NCI-H2227 treated with DMSO at 0.1 percent for 48 hours (cell line): Measurements from ENCODE around the gene NFATC3.
"Not testable (repeated sequence)": the region's sequence is repeated elsewhere in the genome, so short reads cannot be mapped to it uniquely, and the experiment has no call there.

Experiments
- DNase-seq: peaks from one replicate; lab custom pipeline; 2025; lab: John Stamatoyannopoulos, UW

The NFATC3 gene

GRCh38 chr16:68090130-68090529 is 5.0 kb downstream of the NFATC3 start:
- no peak for DNase-seq

DNA sequence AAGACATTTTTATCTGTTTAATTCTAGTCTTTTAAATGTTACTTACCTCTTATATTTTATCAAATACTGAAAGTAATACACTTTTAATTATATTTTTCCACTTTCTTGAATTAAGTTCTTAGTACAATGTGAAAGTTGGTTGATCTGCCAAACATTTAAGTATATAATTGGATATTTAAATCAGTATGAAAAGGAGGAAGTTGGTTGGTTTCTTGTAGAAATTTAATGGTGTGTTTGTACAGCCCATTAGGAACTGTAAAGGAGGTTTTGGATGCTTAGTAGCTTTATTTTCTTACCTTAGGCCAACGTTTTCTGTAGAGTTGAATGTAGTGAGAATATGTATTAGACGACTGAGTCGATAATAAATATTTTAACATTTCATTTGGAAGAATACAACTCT is 5.4 kb downstream of the NFATC3 start:
- DNase-seq = no peak

DNA sequence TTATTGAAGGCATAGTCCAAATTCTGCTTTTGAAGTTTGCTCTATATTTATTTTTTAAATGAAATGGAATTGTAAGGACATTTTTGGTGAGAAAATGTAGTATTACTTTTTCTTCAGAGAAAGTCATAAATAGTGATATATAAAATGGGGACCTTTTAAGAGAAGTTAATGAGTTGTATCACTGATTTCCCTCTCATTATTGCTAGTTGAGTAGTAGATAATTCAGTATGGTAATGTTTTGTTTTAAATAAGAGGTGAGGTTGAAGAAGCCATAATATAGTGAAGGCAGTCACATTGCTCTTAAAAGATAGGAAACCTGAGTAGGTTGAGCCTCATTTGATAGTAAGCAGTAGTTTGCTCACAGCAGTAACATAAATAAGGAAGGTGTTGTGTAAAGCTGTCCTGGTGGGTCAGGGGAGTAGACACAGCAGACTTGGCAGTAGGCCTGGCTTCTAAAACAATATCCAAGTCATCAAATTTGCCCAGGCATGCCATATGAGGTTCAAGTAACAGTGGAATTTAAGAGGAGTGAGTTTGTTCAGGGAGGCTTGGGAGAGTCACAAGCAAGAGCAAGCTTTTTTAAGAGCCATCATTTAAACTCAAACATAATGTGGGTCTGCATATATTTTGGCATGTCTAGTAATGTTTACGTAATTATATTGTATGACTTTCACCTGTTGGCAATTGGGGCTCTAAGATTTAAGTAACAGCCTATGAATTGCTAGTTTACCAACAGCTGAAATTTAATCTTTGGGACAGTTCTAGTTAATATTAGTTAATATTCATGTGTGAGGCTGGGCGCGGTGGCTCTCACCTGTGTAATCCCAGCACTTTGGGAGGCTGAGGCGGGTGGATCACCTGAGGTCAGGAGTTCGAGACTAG is 6.5 kb downstream of the NFATC3 start:
- no peak for DNase-seq

DNA sequence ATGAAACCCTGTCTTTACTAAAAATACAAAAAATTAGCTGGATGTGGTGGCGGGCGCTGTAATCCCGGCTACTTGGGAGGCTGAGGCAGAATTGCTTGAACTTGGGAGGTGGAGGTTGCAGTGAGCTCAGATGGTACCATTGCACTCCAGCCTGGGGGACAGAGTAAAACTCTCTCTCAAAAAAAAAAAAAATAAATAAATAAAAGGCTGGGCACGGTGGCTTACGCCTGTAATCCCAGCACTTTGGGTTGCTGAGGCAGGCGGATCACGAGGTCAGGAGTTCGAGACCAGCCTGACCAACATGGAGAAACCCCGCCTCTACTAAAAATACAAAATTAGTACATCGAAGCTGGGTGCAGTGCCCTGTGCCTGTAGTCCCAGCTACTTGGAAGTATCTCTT is 7.1 kb downstream of the NFATC3 start:
- DNase-seq = not testable (repeated sequence)

DNA sequence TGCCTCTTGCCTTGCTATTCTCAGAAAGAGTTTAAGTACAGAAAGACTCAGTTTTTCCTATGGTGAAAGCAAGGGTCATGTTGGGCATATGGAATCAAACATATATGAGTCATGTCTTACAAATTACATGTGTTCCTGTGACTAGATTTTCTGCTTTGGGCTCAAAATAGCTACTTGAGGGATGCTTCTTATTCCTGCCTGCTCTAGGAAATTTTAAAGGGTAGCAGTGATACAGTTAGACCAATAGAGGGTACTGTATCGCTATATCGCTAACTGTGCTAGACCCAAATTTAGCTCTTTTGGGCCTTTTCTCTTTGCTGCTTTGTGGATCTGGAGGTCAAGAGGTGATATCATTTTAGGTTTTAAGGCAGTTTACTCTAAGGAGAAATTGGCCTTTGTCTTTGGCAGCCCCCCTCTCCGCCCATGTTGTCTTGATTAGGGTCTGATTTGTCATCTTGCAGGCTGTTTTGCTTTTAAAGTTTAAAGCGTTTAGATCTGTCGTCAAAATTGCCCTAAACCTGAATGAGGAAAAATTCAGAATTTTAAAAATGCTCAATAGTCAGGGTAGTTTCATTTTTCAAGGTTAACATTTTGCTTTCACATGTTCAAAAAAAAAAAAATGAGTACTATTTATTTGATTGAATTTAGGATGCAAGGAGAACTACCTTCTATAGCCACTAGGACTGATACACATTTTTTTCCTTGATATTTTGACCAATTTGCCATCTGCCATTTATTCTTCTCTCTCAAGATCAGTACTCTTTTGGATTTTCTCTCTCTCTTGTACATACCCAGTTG is 8.8 kb downstream of the NFATC3 start:
- no peak for DNase-seq

DNA sequence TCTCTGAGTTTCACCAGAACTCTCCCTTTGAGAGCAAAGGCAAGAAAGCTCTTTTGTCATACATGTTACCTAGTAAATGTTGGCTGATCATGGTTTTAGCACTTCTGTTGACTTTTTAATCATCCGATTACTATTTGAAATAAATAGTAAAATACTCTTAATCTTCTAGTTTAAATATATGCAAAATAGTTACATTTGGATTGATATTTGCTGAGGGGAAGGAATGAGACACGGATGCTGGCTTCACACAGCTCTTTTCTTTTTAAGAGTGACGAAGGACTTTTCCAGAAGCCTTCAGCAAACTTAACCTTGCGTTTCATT is 9.4 kb downstream of the NFATC3 start:
- no peak for DNase-seq

- DNase-seq = no peak
Measured at GRCh38 chr16:68096491-68096890, 11.3 kb downstream of the NFATC3 start.

DNA sequence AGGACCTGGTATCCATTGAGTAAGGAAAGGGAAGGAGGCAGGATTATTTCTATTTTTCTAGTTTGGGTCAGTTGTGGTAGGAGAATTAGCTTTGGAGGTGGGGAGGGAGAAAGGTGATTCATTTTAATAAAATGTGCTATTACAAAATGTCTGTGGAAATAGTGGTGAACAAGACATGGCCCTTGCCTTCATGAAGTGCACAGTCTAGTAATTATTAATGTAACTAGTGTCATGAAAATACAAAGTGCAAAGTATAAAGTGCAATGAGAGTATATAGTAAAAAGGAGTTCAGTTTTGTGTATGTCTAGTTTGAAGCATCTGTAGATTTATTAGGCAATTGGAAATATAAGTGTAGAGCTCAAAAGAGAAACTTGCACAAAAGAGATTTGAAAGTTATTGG is 11.9 kb downstream of the NFATC3 start:
- DNase-seq = no peak

- DNase-seq = no peak
Measured at GRCh38 chr16:68097895-68098294, 12.7 kb downstream of the NFATC3 start.

DNA sequence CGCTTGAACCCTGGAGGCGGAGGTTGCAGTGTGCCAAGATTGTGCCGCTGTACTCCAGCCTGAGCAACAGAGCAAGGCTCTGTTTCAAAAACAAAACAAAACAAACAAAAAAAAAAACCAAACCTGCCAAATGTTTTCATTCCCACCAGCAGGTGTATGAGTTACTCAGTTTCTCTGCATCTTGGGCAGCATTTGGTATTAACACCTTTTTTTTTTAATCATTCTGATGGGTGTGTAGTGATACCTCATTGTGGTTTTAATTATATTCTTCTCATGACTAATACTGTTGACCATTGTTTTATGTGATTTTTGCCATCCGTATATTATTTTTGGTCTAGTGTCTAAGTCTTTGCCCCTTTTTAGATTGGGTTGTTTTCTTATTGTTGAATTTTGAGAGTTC is 15.3 kb downstream of the NFATC3 start:
- DNase-seq = no peak

GRCh38 chr16:68105611-68106010 is 20.4 kb downstream of the NFATC3 start:
- DNase-seq = no peak

DNA sequence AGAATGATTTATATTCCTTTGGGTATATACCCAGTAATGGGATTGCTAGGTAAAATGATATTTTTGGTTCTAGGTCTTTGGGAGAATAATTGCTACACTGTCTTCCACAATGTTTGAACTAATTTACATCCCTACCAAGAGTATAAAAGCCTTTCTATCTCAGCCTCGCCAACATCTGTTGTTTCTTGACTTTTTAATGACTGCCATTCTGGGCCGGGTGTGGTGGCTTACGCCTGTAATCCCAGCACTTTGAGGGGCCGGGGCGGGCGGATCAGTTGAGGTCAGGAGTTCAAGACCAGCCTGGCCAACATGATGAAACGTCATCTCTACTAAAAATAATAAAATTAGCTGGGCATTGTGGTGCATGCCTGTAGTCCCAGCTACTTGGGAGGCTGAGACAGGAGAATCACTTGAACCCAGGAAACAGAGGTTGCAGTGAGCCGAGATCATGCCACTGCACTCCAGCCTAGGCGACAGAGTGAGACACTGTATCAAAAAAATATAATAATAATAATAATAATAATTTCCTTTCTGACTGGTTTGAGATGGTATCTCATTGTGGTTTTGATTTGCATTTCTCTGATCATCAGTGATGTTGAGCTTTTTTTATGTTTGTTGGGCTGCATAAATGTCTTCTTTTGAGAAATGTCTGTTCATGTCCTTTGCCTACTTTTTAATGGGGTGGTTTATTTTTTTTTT is 22.2 kb downstream of the NFATC3 start:
- not testable (repeated sequence) for DNase-seq

GRCh38 chr16:68109156-68109555 is 24.0 kb downstream of the NFATC3 start:
- not testable (repeated sequence) for DNase-seq

DNA sequence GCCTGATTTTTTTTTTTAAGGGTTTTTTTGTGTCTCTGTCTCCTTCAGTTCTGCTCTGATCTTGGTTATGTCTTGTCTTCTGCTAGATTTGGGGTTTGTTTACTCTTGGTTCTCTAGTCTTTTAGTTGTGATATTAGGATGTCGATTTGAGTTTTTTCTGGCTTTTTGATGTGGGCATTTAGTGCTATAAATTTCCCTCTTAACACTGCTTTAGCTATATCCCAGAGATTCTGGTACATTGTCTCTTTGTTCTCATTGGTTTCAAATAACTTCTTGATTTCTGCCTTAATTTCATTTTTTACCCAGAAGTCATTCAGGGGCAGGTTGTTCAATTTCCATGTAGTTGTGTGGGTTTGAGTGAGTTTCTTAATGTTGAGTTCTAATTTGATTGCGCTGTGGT is 25.4 kb downstream of the NFATC3 start:
- not testable (repeated sequence) for DNase-seq

DNA sequence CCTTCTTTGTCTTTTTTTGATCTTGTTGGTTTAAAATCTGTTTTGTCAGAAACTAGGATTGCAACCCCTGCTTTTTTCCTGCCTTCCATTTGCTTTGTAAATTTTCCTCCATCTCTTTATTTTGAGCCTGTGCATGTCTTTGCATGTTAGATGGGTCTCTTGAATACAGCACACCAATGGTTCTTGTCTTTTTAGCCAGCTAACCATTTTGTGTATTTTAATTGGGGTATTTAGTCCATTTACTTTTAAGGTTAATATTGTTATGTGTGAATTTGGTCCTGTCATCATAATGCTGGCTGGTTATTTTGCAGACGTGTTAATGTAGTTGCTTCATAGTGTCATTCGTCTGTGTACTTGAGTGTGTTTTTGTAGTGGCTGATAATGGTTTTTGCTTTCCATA is 26.2 kb downstream of the NFATC3 start:
- DNase-seq = no peak

- no peak for DNase-seq
Measured at GRCh38 chr16:68113059-68113761, 28.0 kb downstream of the NFATC3 start.

- no peak for DNase-seq
Measured at GRCh38 chr16:68113765-68114240, 28.6 kb downstream of the NFATC3 start.

GRCh38 chr16:68114939-68115338 is 29.8 kb downstream of the NFATC3 start:
- not testable (repeated sequence) for DNase-seq

DNA sequence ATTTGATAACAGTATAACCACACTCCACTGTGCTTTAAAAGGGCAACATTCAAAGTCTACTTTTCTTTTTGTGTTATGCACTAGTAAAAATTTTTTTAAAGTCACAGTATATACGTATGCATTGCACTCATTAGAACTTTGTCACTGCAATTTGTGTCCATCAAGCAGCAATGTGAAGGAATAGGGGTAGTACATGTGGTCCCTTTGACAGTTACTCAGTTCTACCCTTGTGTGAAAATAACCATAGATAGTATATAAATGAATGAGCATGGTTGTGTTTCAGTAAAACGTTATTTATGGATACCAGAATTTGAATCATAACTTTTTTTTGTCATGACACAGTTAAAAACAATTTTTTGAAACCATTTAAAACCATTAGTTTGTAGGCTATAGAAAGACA is 30.7 kb downstream of the NFATC3 start:
- DNase-seq = no peak

- DNase-seq = no peak
Measured at GRCh38 chr16:68116256-68116867, 31.2 kb downstream of the NFATC3 start.

GRCh38 chr16:68117884-68118283 is 32.7 kb downstream of the NFATC3 start:
- no peak for DNase-seq
